ENCODE results near the gene TPCN2. TPM values are rescaled to one million over a fixed set of nuclear protein-coding genes. Genes with fewer than 3 reads are reported as not detected.

TPCN2 gene
- total RNA-seq, 4 donors from 2014 or later: 18.7 to 34.5 (median 24.7) TPM

DNA sequence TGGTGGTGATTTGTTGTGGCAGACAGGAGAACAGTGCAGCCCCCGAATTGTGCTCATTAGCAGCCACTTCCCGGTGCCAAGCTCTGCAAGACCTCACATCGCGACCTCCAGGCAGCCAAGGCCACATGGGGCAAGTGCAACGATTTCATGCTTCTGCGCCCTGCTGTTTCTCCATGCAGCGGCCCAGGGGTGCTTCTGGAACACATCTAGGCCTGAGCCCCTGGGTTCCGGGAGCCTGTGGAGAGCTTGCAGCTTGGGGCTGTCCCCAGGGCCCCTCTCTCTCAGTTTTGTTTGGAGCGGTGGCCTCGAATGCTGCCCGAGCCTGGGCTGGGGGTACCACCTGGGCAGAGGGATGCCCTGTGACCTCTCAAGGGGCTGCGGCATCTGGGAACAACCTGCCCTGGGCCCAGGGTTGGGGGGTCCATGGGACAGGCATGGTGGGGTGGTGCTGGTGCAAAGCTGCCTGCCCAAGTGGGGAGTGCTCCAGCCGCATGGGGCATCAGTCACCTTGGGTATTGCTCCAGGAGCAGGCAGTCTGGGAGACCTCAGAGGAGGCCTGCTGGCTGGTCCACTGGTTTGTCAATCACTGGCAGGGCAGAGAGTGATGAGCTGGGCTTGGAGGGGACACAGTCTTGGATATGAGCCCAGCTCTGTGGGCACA is 51.9 kb downstream of the TPCN2 start:
- H3K27ac ChIP-seq (replicated peaks in 1 of 4): no peak overlapping the region
- H3K27me3 ChIP-seq: no peaks in the 10 kb centered on the region
- intact Hi-C loops (cut with DNase I): loop anchor here (2.0 kb wide), 1 partner anchor 542 kb away; no protein-coding TSS in a partner anchor
- no peak for DNase-seq (ENCODE audit: extremely low spot score)
- H3K4me3 ChIP-seq: no peak overlapping the region
- peaks cover 3 to 20% (median 15%) of the 10 kb centered on the region in 4 donors for H3K4me1 ChIP-seq
- no peak for TF ChIP-seq POLR2AphosphoS5 (IDR thresholded peaks at IDR 0.05)
- TF ChIP-seq EP300 (IDR thresholded peaks at IDR 0.05): no peak
- 71% methylated on average over 7 of the region's 13 CpGs for WGBS
- peaks cover 0 to 12% (median 5%) of the 10 kb centered on the region in 4 donors for H3K36me3 ChIP-seq
- H3K9me3 ChIP-seq: no peaks in the 10 kb centered on the region

DNA sequence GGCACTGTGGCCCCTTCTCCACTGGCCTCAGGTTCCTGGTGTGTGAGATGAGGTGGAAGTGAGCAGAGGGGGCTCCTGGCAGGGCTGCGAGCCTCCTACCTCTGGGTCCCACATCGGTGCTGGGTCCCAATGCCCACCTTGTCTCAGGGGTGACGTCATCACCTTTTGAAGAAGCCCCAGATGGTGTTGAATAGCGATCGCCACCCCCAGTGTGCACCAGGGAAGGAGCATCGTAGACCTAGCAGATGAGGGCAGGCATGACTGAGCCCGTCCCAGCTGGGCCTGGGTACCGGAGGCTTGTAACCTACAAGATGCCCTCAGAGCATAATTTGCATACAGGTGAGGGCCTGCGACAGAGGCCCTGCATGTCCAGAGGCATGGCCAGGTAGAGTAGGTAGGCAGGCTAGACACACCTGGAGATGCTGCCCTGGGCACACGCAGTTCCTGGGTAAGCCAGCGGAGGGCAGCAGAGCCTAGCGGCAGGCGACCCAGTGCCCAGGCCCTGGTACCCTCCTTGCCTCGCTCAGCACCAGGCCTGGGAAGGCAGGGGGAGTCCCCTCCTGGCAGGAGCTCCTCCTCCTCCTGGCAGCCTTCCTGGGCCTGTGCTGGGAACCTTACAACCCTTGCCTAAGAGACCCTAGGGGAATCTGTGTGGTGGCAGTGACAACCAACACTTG is 52.5 kb downstream of the TPCN2 start:
- TF ChIP-seq EP300 (IDR thresholded peaks at IDR 0.05): no peak
- no peak for TF ChIP-seq POLR2A (IDR thresholded peaks at IDR 0.05; ENCODE audit: low read depth)
- TF ChIP-seq, protein P1, sequence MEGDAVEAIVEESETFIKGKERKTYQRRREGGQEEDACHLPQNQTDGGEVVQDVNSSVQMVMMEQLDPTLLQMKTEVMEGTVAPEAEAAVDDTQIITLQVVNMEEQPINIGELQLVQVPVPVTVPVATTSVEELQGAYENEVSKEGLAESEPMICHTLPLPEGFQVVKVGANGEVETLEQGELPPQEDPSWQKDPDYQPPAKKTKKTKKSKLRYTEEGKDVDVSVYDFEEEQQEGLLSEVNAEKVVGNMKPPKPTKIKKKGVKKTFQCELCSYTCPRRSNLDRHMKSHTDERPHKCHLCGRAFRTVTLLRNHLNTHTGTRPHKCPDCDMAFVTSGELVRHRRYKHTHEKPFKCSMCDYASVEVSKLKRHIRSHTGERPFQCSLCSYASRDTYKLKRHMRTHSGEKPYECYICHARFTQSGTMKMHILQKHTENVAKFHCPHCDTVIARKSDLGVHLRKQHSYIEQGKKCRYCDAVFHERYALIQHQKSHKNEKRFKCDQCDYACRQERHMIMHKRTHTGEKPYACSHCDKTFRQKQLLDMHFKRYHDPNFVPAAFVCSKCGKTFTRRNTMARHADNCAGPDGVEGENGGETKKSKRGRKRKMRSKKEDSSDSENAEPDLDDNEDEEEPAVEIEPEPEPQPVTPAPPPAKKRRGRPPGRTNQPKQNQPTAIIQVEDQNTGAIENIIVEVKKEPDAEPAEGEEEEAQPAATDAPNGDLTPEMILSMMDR (IDR thresholded peaks at IDR 0.05): peak; percentile 97 to 100 (median 97)
- TF ChIP-seq POLR2AphosphoS5 (IDR thresholded peaks at IDR 0.05): peak; percentile 66 to 73
- Histone ChIP-seq H3K36me3 (peaks cover 0 to 12% (median 5%) of the 10 kb centered on the region in 4 donors), H3K27me3 (no peaks in the 10 kb centered on the region), H3K4me1 (peaks cover 5 to 26% (median 21%) of the 10 kb centered on the region in 4 donors), H3K9me3 (no peaks in the 10 kb centered on the region), H3K27ac (replicated peaks in 1 of 4) (no peak overlapping the region), H3K4me3 (no peak overlapping the region)
- DNase-seq (ENCODE audit: extremely low spot score): no peak
- 26% methylated on average over 12 of the region's 14 CpGs for WGBS
- intact Hi-C loops (cut with DNase I): loop anchor here (2.0 kb wide), 1 partner anchor 542 kb away; no protein-coding TSS in a partner anchor

DNA sequence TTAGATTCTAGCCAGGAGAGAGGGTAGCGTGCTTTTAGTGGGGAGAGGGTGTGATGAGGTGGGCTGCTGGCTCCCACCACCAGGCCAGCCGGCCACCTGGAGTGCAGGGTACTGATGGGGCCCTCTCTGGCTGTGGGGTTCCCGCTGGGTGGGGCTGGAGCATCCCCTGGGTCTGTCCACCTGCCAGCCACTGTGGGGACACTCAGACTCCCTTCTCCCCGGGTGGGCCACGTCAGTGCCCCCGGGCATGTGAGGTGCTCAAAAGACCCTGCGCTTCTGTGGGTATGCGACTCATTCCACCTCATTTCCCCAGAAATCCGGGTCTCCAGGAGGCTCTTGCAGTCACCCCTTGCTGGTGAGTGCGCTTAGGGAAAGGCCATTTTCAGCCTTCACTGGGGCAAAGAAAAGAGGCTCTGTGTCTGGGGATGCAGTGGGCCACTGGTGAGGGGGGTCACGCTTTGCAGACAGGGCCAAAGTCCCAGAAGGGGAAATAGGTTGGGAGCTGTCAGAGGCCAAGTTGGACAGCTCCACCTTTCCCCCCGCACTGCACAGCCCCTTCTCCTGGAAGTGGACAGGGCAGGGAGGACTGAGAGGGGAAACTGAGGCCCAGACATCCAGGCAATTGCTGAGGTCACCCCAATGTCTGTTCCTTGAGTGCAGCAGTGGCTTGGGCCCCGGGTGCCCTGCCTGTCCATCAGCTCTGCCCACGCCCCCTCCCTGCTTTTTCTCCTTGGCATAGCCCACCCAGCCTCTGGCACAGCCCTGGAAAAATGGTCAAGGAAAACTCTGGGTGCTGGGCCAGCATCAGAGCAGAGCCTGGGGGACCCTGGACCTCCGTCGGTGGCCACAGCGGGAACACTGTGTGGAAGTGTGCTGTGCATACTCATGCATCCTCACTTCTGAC is 53.3 kb downstream of the TPCN2 start:
- intact Hi-C loops (cut with DNase I): loop anchor here (2.0 kb wide), 1 partner anchor 541 kb away; no protein-coding TSS in a partner anchor
- WGBS: 75% methylated on average over 10 of the region's 17 CpGs
- peaks cover 6 to 32% (median 29%) of the 10 kb centered on the region in 4 donors for H3K4me1 ChIP-seq
- no peak overlapping the region for H3K27ac ChIP-seq (replicated peaks in 1 of 4)
- no peaks in the 10 kb centered on the region for H3K9me3 ChIP-seq
- H3K36me3 ChIP-seq: peaks cover 0 to 6% (median 3%) of the 10 kb centered on the region in 4 donors
- no peaks in the 10 kb centered on the region for H3K27me3 ChIP-seq
- no peak for DNase-seq (ENCODE audit: extremely low spot score)
- no peak for TF ChIP-seq POLR2AphosphoS5 (IDR thresholded peaks at IDR 0.05)
- no peak for TF ChIP-seq EP300 (IDR thresholded peaks at IDR 0.05)
- no peak for TF ChIP-seq POLR2A (IDR thresholded peaks at IDR 0.05; ENCODE audit: low read depth)
- TF ChIP-seq, protein P1 (IDR thresholded peaks at IDR 0.05): no peak
- no peak overlapping the region for H3K4me3 ChIP-seq

DNA sequence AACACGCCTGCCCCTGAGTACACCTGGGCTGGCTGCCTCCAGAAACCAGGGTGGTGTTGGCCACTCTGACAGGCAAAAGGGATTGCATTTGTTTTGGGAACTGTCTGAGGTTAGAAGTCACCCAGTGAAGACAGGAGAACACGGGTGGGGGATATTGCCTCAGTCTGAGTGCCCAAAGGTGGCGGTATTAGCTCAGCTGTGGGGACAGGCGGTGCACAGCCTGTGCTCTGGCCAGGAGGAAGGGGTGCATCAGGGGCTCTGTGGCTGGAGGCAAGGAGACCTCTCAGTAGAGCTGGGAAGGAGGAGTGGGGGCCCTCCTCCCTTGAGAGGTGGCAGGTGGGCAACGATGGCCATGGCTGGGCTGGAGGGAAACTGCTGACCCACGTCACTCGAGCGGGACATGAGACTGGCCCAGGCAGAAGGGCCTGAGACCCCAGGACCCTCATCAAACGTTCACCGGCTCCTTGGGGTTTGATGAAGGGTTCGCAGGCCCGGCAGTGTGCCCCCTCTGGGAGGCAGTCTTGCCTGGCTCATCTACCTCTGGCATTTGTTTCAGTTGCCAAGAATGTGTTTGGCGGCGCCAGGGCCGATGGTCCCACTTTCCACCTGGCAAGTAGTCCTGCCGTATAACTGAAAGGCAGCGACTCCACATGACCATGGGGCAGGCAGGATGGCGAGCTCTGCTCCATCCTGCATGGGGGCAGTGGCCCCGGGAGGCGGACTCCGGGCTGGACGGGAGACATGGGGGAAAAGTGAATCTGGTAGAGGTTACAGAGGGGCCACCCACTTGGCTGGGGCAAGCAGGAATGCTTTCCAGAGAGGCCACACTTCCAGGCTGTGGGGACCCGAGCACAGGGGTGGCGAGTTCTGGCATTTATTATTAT is 54.2 kb downstream of the TPCN2 start:
- peaks cover 0 to 6% (median 3%) of the 10 kb centered on the region in 4 donors for H3K36me3 ChIP-seq
- peaks cover 6 to 32% (median 29%) of the 10 kb centered on the region in 4 donors for H3K4me1 ChIP-seq
- intact Hi-C loops (cut with DNase I): no loop called here
- no peaks in the 10 kb centered on the region for H3K9me3 ChIP-seq
- no peak overlapping the region for H3K4me3 ChIP-seq
- 62% methylated on average over 18 of the region's 24 CpGs for WGBS
- DNase-seq (ENCODE audit: extremely low spot score): no peak
- TF ChIP-seq POLR2A (IDR thresholded peaks at IDR 0.05; ENCODE audit: low read depth): no peak
- no peak for TF ChIP-seq POLR2AphosphoS5 (IDR thresholded peaks at IDR 0.05)
- no peak for TF ChIP-seq EP300 (IDR thresholded peaks at IDR 0.05)
- TF ChIP-seq, protein P1 (IDR thresholded peaks at IDR 0.05): no peak
- no peak overlapping the region for H3K27ac ChIP-seq (replicated peaks in 1 of 4)
- no peaks in the 10 kb centered on the region for H3K27me3 ChIP-seq

Measured in esophagus muscularis mucosa (tissue), 4 donors.